ENCODE results near the gene RBM39.
A peak's percentile ranks its signal among the peaks of the same experiment; 100 is the strongest.

RBM39 gene

GRCh38 chr20:35660122-35660937 is 81.7 kb downstream of the RBM39 start:
- TF ChIP-seq CTCF (IDR thresholded peaks at IDR 0.05; ENCODE audit: low read depth, low read length) (no peak), EZH2phosphoT487 (IDR thresholded peaks at IDR 0.05; ENCODE audit: low read depth) (no peak)
- Histone ChIP-seq H3K27me3 (ENCODE audit: low read depth, low read length) (no peaks in the 10 kb centered on the region), H3K79me2 (ENCODE audit: low read length) (peaks cover 99% of the 10 kb centered on the region), H2AFZ (ENCODE audit: low read depth, low read length) (no peak overlapping the region), H3K4me1 (ENCODE audit: low read length) (peaks cover 28% of the 10 kb centered on the region), H3K4me2 (ENCODE audit: low read length) (0 out of 2 replicates have a peak overlapping the region, but pooled peaks have one; percentile 92), H3K4me3 (ENCODE audit: low read length) (no peak overlapping the region), H3K9ac (ENCODE audit: low read length) (no peak overlapping the region), H3K9me3 (ENCODE audit: insufficient read depth, low read length) (no peaks in the 10 kb centered on the region), H3K36me3 (replicated peaks; ENCODE audit: low read depth, low read length) (peaks cover 10% of the 10 kb centered on the region), H4K20me1 (ENCODE audit: insufficient read depth, low read length) (peaks cover 85% of the 10 kb centered on the region), H3K27ac (ENCODE audit: low read length) (no peak overlapping the region)

GRCh38 chr20:35657271-35657670 is 84.8 kb downstream of the RBM39 start:
- Histone ChIP-seq H3K4me2 (ENCODE audit: low read length) (no peak overlapping the region), H3K4me1 (ENCODE audit: low read length) (peaks cover 16% of the 10 kb centered on the region), H3K27me3 (ENCODE audit: low read depth, low read length) (no peaks in the 10 kb centered on the region), H4K20me1 (ENCODE audit: insufficient read depth, low read length) (peaks cover 97% of the 10 kb centered on the region), H3K4me3 (ENCODE audit: low read length) (no peak overlapping the region), H3K27ac (ENCODE audit: low read length) (no peak overlapping the region), H3K9me3 (ENCODE audit: insufficient read depth, low read length) (no peaks in the 10 kb centered on the region), H3K9ac (ENCODE audit: low read length) (no peak overlapping the region), H2AFZ (ENCODE audit: low read depth, low read length) (no peak overlapping the region), H3K36me3 (replicated peaks; ENCODE audit: low read depth, low read length) (peaks cover 41% of the 10 kb centered on the region), H3K79me2 (ENCODE audit: low read length) (peaks cover 100% of the 10 kb centered on the region)
- no peak for TF ChIP-seq CTCF (IDR thresholded peaks at IDR 0.05; ENCODE audit: low read depth, low read length)

GRCh38 chr20:35654415-35654814 is 87.6 kb downstream of the RBM39 start:
- H3K4me1 ChIP-seq (ENCODE audit: low read length) = no peaks in the 10 kb centered on the region
- no peak overlapping the region for H3K27ac ChIP-seq (ENCODE audit: low read length)
- H3K9me3 ChIP-seq (ENCODE audit: insufficient read depth, low read length) = no peaks in the 10 kb centered on the region
- H3K27me3 ChIP-seq (ENCODE audit: low read depth, low read length) = no peaks in the 10 kb centered on the region
- H3K9ac ChIP-seq (ENCODE audit: low read length) = no peak overlapping the region
- no peak overlapping the region for H2AFZ ChIP-seq (ENCODE audit: low read depth, low read length)
- H3K4me3 ChIP-seq (ENCODE audit: low read length) = no peak overlapping the region
- no peak overlapping the region for H3K4me2 ChIP-seq (ENCODE audit: low read length)
- peaks cover 100% of the 10 kb centered on the region for H3K79me2 ChIP-seq (ENCODE audit: low read length)
- H4K20me1 ChIP-seq (ENCODE audit: insufficient read depth, low read length) = peaks cover 91% of the 10 kb centered on the region
- no peak for TF ChIP-seq CTCF (IDR thresholded peaks at IDR 0.05; ENCODE audit: low read depth, low read length)
- TF ChIP-seq EZH2phosphoT487 (IDR thresholded peaks at IDR 0.05; ENCODE audit: low read depth) = no peak
- H3K36me3 ChIP-seq (replicated peaks; ENCODE audit: low read depth, low read length) = peaks cover 53% of the 10 kb centered on the region

- no peak for TF ChIP-seq CTCF (IDR thresholded peaks at IDR 0.05; ENCODE audit: low read depth, low read length)
- TF ChIP-seq EZH2phosphoT487 (IDR thresholded peaks at IDR 0.05; ENCODE audit: low read depth) = no peak
These were observed 88.2 kb downstream of the RBM39 start for GRCh38 chr20:35653893-35654292.

More at GRCh38 chr20:35653893-35654292, 88.2 kb downstream of the RBM39 start:
- H3K4me1 ChIP-seq (ENCODE audit: low read length) = no peaks in the 10 kb centered on the region
- H3K27ac ChIP-seq (ENCODE audit: low read length) = no peak overlapping the region
- H2AFZ ChIP-seq (ENCODE audit: low read depth, low read length) = no peak overlapping the region
- no peak overlapping the region for H3K9ac ChIP-seq (ENCODE audit: low read length)
- H3K27me3 ChIP-seq (ENCODE audit: low read depth, low read length) = no peaks in the 10 kb centered on the region
- H3K36me3 ChIP-seq (replicated peaks; ENCODE audit: low read depth, low read length) = peaks cover 58% of the 10 kb centered on the region
- no peaks in the 10 kb centered on the region for H3K9me3 ChIP-seq (ENCODE audit: insufficient read depth, low read length)
- no peak overlapping the region for H3K4me2 ChIP-seq (ENCODE audit: low read length)
- peaks cover 91% of the 10 kb centered on the region for H4K20me1 ChIP-seq (ENCODE audit: insufficient read depth, low read length)
- peaks cover 100% of the 10 kb centered on the region for H3K79me2 ChIP-seq (ENCODE audit: low read length)
- no peak overlapping the region for H3K4me3 ChIP-seq (ENCODE audit: low read length)
